C4-2B (cell line): ENCODE measurements around the gene MED15.

Source experiments
- H3K27ac ChIP-seq: fragments of 450-650 bp; 2 replicates; pipeline ENCODE4 v1.5.1; 2017
- ZFX ChIP-seq: fragments of 450-650 bp; IDR thresholded peaks from 2 replicates; pipeline ENCODE4 v1.6.1; 2017
- TF ChIP-seq, protein P1 (sequence below): fragments of 450-650 bp; conservative IDR thresholded peaks from 2 replicates; pipeline ENCODE4 v1.5.1; 2017; ENCODE audit warnings: mild to moderate bottlenecking

MED15 gene

DNA sequence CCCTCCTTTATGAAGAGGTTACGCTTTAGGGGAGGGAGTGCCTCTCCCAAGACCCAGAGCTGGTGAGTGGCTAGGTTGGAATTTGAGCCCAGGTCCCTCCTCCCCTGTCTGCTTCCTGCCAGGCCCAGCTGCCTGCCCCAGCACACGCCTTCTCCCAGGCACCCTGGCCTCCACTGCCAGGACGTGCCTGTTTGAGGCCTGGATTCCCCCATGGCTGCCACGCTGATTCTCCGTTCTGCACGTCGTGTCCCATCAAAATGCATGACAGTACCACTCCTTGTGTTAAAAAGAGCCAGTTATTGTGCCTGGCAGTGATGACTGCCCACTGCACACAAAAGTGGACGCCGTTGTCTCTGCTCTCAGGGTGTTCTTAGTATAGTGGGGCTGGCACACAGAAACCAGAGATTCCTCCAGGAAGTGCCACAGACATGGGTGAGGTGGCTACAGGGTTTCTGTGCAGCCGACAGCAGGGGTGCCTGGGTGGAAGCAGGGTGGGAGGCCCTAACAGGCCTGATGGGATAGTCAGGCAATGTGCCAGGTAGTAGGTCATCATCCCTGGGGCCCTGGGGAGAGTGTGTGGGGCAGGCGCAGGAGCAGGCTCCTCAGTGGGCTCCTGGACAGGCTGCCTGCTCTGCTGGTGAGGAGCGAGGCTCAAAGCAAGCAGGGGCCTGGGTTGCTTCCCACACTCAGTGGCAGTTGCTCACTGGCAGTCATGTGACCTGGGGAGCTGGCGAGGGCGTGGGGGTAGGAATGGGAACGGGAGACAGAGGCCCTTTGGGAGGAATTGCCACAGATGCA is 24.2 kb downstream of the MED15 start:
- no peak for TF ChIP-seq ZFX
- TF ChIP-seq, protein P1, sequence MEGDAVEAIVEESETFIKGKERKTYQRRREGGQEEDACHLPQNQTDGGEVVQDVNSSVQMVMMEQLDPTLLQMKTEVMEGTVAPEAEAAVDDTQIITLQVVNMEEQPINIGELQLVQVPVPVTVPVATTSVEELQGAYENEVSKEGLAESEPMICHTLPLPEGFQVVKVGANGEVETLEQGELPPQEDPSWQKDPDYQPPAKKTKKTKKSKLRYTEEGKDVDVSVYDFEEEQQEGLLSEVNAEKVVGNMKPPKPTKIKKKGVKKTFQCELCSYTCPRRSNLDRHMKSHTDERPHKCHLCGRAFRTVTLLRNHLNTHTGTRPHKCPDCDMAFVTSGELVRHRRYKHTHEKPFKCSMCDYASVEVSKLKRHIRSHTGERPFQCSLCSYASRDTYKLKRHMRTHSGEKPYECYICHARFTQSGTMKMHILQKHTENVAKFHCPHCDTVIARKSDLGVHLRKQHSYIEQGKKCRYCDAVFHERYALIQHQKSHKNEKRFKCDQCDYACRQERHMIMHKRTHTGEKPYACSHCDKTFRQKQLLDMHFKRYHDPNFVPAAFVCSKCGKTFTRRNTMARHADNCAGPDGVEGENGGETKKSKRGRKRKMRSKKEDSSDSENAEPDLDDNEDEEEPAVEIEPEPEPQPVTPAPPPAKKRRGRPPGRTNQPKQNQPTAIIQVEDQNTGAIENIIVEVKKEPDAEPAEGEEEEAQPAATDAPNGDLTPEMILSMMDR: no peak
- no peak overlapping the region for H3K27ac ChIP-seq

DNA sequence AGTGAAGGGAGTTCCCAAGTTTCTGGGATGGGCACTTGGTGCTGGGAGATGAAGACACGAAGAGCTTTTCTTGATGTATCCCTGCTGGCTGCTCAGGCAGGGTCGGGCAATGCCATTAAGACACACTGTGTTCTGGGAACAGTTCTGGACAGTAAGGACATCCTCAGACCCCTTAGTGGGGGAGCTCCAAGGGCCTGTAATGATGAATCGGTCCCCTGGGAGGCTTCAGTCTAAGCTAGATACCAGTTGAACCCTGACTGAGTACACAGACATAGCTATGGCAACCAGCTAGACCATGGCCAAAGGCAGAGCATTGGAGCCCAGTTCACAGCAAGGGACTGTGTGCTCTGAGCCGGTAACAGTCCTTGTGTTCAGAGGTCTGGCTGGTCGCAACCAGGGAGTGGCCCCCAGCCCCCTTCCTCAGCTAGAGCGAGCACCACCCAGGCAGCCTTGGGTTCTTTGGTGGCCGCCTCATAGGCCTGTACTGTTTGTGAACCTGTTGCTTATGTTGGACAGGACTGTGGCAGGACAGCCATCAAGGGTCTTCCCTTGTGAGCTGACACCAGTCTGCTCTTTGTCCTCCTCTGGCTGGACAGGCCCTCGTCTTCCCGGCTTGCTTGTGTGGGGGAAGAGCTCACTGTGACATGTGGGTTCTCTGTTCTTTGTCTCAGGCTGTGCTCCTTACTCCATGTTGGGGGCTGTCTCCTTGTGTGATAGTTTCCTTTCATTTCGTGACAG is 25.0 kb downstream of the MED15 start:
- TF ChIP-seq ZFX: no peak
- TF ChIP-seq, protein P1: no peak
- no peak overlapping the region for H3K27ac ChIP-seq

DNA sequence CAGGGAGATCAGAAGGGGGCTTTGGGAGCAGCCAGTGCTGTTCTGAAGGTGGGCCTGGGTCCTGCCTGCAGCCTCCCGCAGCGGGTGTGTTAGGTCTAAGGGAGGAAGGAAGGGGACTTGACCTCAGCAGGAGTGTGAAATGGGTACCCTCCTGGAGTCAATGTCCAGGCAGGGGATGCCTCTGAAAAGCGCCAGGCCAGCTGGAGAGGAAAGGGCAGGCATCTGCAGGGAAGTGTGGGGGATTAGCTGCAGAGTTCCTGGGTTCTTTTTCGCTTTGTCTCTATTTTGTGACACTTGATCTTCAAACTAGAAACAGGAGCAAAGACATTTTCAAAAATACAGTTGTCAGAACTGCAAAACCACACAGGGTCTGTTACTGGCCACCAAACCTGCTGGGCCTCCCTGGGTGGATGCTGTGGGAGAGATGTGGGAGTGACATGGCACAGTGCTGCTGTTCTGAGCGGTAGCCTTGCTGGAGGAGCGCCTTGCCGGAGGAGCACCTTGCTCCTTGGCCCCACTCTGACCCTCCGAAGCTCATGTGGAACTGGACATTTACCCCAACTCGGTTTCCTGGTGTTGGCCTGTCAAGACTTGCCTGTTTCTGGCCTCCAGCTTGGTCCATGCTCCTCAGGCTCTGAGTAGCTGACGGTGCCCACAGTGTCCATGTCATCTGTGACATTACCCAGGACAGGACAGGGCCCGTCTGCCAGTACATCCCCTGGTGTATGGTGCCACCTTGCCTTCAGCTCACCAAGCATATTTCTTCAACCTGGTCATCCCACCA is 25.9 kb downstream of the MED15 start:
- no peak for TF ChIP-seq ZFX
- TF ChIP-seq, protein P1: no peak
- H3K27ac ChIP-seq: no peak overlapping the region

DNA sequence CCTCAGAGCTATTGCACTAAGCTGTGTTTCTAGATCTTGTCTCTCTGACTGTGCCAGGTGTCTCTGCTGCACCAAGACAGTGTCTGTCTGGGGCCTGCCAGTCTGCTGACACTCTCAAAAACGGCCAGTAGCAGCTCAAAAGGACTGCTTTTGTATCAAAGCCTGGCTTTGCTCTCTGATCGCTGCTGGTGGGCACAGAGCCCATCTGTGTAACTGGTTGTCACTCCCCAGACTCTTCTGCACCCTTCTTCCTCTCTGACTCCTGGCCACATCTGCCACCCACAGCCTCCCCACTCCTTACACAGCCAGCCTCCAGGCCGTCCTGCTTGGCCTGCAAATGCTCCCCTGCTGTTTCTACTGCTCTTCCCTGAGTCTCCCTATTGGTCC is 26.5 kb downstream of the MED15 start:
- no peak overlapping the region for H3K27ac ChIP-seq
- no peak for TF ChIP-seq ZFX
- TF ChIP-seq, protein P1: no peak

DNA sequence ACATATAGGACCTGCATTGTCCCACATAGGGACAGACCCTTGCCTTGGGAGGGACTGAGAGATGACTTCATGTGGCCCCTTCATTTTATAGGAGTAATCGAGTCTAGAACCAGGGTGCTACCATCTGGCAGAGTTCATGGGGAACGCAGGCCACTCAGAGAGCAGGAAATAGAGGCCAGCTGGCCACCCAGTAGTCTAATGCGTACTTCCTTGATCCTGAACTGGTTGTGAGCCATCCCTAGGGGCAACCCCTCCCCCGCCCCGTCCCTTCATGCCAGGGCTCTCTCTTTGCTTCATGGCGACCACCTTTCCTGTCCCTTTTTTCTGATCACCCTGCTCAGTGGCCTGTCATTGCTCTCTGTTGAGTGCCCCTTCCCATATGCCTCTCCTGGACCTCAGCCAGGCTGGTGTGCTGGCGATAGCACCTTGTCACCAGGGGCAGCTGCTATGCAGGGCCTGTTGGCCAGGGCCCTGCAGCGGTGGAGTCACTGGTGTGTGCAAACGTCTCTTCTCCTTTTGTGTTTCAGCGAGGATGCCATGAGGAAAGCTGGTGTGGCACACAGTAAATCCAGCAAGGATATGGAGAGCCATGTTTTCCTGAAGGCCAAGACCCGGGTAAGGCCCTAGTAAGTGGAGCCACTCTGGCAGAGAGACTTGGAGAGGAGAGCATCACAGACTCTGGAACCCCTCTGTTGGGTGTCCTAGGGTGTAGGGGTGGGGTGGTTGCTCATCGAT is 29.3 kb downstream of the MED15 start:
- no peak overlapping the region for H3K27ac ChIP-seq
- TF ChIP-seq, protein P1: no peak
- no peak for TF ChIP-seq ZFX

DNA sequence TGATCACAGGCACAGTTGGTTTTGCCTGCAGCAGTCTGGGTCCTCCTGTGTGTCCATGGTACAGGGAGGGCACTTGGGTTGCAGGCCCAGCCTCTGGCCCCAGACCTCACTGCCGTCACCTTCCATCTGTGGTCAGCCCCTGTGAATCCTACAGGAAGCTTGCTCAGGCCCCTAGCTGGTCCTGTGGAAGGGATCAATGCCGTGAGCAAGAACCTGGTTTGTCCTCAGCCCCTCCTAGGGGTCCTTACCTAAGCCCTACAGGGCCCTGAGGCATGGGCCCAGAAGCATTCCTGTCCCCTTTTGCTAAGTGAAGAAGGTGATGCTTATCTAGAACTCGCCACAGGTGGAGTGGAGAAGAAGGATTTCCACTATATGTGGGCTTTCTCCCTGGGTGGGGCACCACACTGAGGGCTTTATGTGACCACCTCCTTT is 29.9 kb downstream of the MED15 start:
- TF ChIP-seq, protein P1: no peak
- TF ChIP-seq ZFX: no peak
- H3K27ac ChIP-seq: no peak overlapping the region
